ENCODE results near the gene MTCL1. TPM values are rescaled to one million over a fixed set of nuclear protein-coding genes. Genes with fewer than 3 reads are reported as not detected.
A peak's percentile ranks its signal among the peaks of the same experiment; 100 is the strongest.

The MTCL1 gene
- total and polyA plus RNA-seq, 2 of the 8 experiments (the other 6 are each of a cell fraction or from before 2014, with no cell fraction given), result 16.6 to 60.8 TPM

DNA sequence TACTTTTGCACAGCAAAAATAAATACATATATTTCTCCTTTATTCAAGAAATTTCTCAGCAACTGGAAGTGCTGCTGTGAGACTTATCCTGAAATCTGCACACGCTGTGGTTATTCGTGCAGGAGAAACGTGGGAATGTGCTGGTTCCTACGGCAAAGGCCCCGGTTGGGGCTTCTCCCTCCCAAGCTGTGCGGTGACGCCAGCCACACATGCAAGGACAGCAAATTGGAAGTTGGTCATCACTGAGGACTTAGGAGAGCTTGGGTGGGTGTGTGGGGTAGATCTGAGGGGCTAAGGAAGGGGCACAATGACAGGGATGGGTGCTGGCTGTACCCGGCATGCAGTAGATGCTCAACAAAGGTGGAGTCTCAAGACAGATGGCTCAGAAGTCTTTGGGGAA is 16.5 kb upstream of the MTCL1 start:
- Histone ChIP-seq H3K79me2 (ENCODE audit: control insufficient read depth in 1 of 2, insufficient read depth in 2 of 2, low read length in 2 of 2) (no peaks in the 10 kb centered on the region), H2AK5ac (ENCODE audit: low read depth, low read length) (no peak overlapping the region), H3K23ac (ENCODE audit: insufficient read length) (no peak overlapping the region), H2BK5ac (ENCODE audit: low read depth, low read length) (no peak overlapping the region), H3K23me2 (ENCODE audit: low read depth, low read length) (no peaks in the 10 kb centered on the region), H3K36me3 (ENCODE audit: control insufficient read depth in 2 of 4, insufficient read depth in 4 of 4, low read length in 3 of 4) (no peaks in the 10 kb centered on the region), H2AFZ (ENCODE audit: low read length) (no peak overlapping the region), H3K18ac (ENCODE audit: extremely low read depth, low read length) (no peak overlapping the region), H3K14ac (ENCODE audit: insufficient read length) (no peak overlapping the region), H4K8ac (ENCODE audit: extremely low read depth, insufficient read depth, low read length) (no peak overlapping the region), H3K4me3 (ENCODE audit: extremely low read depth in 1 of 4, insufficient read depth in 2 of 4, low read depth in 3 of 4, low read length in 4 of 4) (no peak overlapping the region), H3K27ac (ENCODE audit: low read depth, low read length) (no peak overlapping the region), H3K79me1 (ENCODE audit: low read depth, low read length) (no peaks in the 10 kb centered on the region), H4K20me1 (replicated peaks in 1 of 2; ENCODE audit: control insufficient read depth in 1 of 2, insufficient read depth in 2 of 2, low read length in 2 of 2) (no peaks in the 10 kb centered on the region), H2BK12ac (ENCODE audit: low read depth, low read length) (no peak overlapping the region), H3K27me3 (replicated peaks in 1 of 4; ENCODE audit: control insufficient read depth in 3 of 4, extremely low read depth in 1 of 4, insufficient read depth in 3 of 4, low read length in 3 of 4) (no peaks in the 10 kb centered on the region), H3K4ac (replicated peaks; ENCODE audit: insufficient read length, low read depth, low read length) (no peak overlapping the region), H2BK15ac (ENCODE audit: low read length) (0 out of 2 replicates have a peak overlapping the region, but pooled peaks have one; percentile 53), H3K56ac (replicated peaks; ENCODE audit: insufficient read length, low read depth, low read length) (no peak overlapping the region), H3K4me1 (replicated peaks in 1 of 4; ENCODE audit: control insufficient read depth in 3 of 4, insufficient read depth in 4 of 4, low read length in 3 of 4) (peaks cover 0 to 11% (median 5%) of the 10 kb centered on the region in 4 experiments), H2BK20ac (ENCODE audit: low read length) (peak overlapping the region; percentile 67; the same call in 1 of the 2 replicates), H4K91ac (replicated peaks; ENCODE audit: insufficient read length, low read length) (no peak overlapping the region), H3K9me3 (ENCODE audit: insufficient read depth in 2 of 2, low read depth in 1 of 2, low read length in 1 of 2) (no peaks in the 10 kb centered on the region), H3K4me2 (ENCODE audit: insufficient read depth in 1 of 2, low read depth in 2 of 2, low read length in 2 of 2) (no peak overlapping the region), H2BK120ac (replicated peaks; ENCODE audit: low read depth, low read length) (no peak overlapping the region), H3K9ac (replicated peaks in 1 of 4; ENCODE audit: extremely low read depth in 1 of 4, low read depth in 3 of 4, low read length in 3 of 4) (no peak overlapping the region), H4K5ac (ENCODE audit: insufficient read length, low read depth, low read length) (no peak overlapping the region)
- POLR2A ChIA-PET (ENCODE audit: partially characterized antibody), result interaction anchor here (0.6 kb wide), 1 partner anchor 12 kb away, joined by 3 read pairs; no protein-coding TSS in a partner anchor
- DNase-seq (ENCODE audit: low read depth in 1 of 2, low spot score in 2 of 2) (no peak), FAIRE-seq (no peak)
- TF ChIP-seq ASH2L (IDR thresholded peaks at IDR 0.05; ENCODE audit: low read length), result no peak
- TF ChIP-seq, protein P1, sequence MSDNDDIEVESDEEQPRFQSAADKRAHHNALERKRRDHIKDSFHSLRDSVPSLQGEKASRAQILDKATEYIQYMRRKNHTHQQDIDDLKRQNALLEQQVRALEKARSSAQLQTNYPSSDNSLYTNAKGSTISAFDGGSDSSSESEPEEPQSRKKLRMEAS (IDR thresholded peaks at IDR 0.05), result no peak
- TF ChIP-seq JUND (IDR thresholded peaks at IDR 0.05; ENCODE audit: low read length), result no peak
- TF ChIP-seq EGR1 (IDR thresholded peaks at IDR 0.05; ENCODE audit: borderline replicate concordance, low read depth, low read length), result no peak
- WGBS, 2 experiments (ENCODE audit: extremely low coverage in 1 of 2, insufficient coverage in 1 of 2, insufficient read length in 1 of 2, insufficient replicate concordance in 2 of 2, low coverage in 1 of 2, low lambda C conversion rate in 2 of 2, missing lambda C conversion rate in 1 of 2), result 95% methylated on average over 8 of the region's 8 CpGs; no CpG with 5 or more reads in 1 of the 2 experiments
- CTCF ChIA-PET (ENCODE audit: partially characterized antibody), result interaction anchor here (0.6 to 1.5 kb wide), 2 partner anchors 11 to 105 kb away, joined by 3 read pairs; no protein-coding TSS in a partner anchor
